ENCODE data around the gene C4orf50. TPM values are rescaled to one million over a fixed set of nuclear protein-coding genes. Genes with fewer than 3 reads are reported as not detected.

Gene C4orf50
- total RNA-seq, 1 donor from 2014 or later = 0.49 TPM

DNA sequence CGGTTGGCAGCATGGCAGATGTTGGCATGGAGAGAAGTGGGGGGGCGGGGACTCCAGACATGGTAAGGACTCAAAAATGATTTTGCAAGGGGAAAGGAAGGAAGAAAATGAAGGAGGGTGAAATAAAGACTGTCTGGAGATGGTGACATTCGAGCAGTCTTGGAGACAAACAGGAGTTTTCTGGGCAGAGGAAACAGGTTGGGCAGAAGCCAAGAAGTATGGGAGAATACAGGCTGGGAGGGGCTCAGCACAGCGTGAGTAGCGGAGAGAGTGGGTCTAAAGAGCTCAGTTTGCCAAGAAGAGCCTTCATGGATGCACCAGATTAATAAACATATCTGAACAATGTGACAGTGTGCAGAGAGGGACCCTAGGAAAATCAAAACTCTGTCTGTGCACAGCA lies 112.0 kb downstream of the C4orf50 start:
- Histone ChIP-seq H3K4me3 (no peak overlapping the region), H3K4me1 (no peaks in the 10 kb centered on the region), H3K27me3 (no peaks in the 10 kb centered on the region), H3K27ac (no peak overlapping the region), H3K9me3 (no peaks in the 10 kb centered on the region), H3K36me3 (no peaks in the 10 kb centered on the region)
- DNase-seq (ENCODE audit: extremely low spot score in 2 of 2) = no peak
- intact Hi-C loops (cut with DNase I) = no loop called here
- TF ChIP-seq, protein P1, sequence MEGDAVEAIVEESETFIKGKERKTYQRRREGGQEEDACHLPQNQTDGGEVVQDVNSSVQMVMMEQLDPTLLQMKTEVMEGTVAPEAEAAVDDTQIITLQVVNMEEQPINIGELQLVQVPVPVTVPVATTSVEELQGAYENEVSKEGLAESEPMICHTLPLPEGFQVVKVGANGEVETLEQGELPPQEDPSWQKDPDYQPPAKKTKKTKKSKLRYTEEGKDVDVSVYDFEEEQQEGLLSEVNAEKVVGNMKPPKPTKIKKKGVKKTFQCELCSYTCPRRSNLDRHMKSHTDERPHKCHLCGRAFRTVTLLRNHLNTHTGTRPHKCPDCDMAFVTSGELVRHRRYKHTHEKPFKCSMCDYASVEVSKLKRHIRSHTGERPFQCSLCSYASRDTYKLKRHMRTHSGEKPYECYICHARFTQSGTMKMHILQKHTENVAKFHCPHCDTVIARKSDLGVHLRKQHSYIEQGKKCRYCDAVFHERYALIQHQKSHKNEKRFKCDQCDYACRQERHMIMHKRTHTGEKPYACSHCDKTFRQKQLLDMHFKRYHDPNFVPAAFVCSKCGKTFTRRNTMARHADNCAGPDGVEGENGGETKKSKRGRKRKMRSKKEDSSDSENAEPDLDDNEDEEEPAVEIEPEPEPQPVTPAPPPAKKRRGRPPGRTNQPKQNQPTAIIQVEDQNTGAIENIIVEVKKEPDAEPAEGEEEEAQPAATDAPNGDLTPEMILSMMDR (IDR thresholded peaks at IDR 0.05) = no peak
- TF ChIP-seq POLR2AphosphoS5 (IDR thresholded peaks at IDR 0.05; ENCODE audit: insufficient read depth in 1 of 2, low read depth in 1 of 2) (no peak), POLR2A (IDR thresholded peaks at IDR 0.05) (no peak)

DNA sequence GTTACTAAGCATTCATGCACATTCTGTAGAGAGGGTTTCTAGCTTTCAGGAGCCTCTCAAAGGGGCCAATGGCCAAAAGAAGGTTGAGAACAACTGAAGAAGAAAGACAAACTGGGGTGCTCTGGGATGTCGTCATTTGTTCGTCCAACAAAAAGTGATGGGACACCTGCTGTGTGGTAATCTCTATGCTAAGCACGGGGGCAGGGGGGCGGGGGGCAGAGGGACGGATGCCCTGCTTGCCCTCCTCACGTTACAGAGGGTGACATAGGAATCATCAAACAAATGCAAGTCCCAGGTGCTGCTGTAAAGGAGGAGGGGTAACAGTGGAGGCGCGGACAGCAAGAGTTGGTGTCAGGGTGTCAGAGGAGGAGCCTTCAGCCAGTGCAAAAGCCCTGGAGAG lies 112.5 kb downstream of the C4orf50 start:
- Histone ChIP-seq H3K36me3 (no peaks in the 10 kb centered on the region), H3K27me3 (no peaks in the 10 kb centered on the region), H3K27ac (no peak overlapping the region), H3K9me3 (no peaks in the 10 kb centered on the region), H3K4me3 (no peak overlapping the region), H3K4me1 (no peaks in the 10 kb centered on the region)
- no peak for TF ChIP-seq POLR2AphosphoS5 (IDR thresholded peaks at IDR 0.05; ENCODE audit: insufficient read depth in 1 of 2, low read depth in 1 of 2)
- TF ChIP-seq, protein P1 (IDR thresholded peaks at IDR 0.05) = no peak
- intact Hi-C loops (cut with DNase I) = no loop called here
- DNase-seq (ENCODE audit: extremely low spot score in 2 of 2) = no peak

DNA sequence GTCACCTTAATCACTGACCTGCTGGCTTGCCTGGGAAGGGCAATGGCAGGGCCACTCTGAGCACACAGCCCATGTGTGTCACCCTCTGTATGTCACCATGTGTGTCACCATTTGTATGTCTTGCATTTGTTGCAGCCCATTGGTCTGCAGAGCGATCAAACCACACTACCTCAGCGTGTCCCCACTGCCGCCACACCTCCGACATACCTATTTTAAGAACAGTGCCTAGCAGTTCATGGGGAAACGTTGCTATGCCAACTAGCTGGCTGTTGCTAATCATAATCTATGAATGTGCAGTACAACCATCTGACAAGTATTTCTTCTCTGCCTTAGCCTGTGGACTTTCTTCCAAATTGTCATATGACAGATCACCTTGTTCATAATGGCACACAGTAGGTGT lies 117.4 kb downstream of the C4orf50 start:
- DNase-seq (ENCODE audit: extremely low spot score in 2 of 2) = no peak

DNA sequence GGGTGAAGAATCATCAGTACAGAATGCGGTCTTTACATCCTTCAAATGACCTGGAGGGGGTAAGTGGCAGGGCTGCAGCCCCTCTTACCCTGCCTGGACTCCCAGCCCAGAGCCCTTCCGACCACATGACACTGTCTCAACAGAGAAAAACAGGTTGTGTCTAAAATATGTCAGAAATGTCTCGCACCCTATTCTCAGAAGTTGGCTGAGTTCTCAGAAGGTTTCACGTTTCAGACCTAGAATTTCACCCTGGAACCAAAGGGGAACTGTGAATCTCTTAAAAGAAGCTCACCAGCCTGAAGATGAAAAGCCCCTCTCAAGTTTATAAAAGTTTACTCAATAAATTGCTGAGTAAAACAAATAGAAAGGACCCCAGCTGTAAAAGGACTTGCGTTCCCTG lies 118.3 kb downstream of the C4orf50 start:
- TF ChIP-seq, protein P1 (IDR thresholded peaks at IDR 0.05) = no peak
- TF ChIP-seq POLR2AphosphoS5 (IDR thresholded peaks at IDR 0.05; ENCODE audit: insufficient read depth in 1 of 2, low read depth in 1 of 2) (no peak), POLR2A (IDR thresholded peaks at IDR 0.05) (no peak)
- Histone ChIP-seq H3K36me3 (no peaks in the 10 kb centered on the region), H3K4me3 (no peak overlapping the region), H3K27me3 (no peaks in the 10 kb centered on the region), H3K4me1 (no peaks in the 10 kb centered on the region), H3K9me3 (no peaks in the 10 kb centered on the region), H3K27ac (no peak overlapping the region)
- DNase-seq (ENCODE audit: extremely low spot score in 2 of 2) = no peak
- intact Hi-C loops (cut with DNase I) = no loop called here

More for the DNA sequence above, 117.4 kb downstream of the C4orf50 start:
- no peak overlapping the region for H3K4me3 ChIP-seq
- no peaks in the 10 kb centered on the region for H3K9me3 ChIP-seq
- no peaks in the 10 kb centered on the region for H3K27me3 ChIP-seq
- no peaks in the 10 kb centered on the region for H3K36me3 ChIP-seq
- no peaks in the 10 kb centered on the region for H3K4me1 ChIP-seq
- intact Hi-C loops (cut with DNase I) = no loop called here
- TF ChIP-seq POLR2A (IDR thresholded peaks at IDR 0.05) = no peak
- TF ChIP-seq, protein P1 (IDR thresholded peaks at IDR 0.05) = no peak
- TF ChIP-seq POLR2AphosphoS5 (IDR thresholded peaks at IDR 0.05; ENCODE audit: insufficient read depth in 1 of 2, low read depth in 1 of 2) = no peak
- H3K27ac ChIP-seq = no peak overlapping the region

DNA sequence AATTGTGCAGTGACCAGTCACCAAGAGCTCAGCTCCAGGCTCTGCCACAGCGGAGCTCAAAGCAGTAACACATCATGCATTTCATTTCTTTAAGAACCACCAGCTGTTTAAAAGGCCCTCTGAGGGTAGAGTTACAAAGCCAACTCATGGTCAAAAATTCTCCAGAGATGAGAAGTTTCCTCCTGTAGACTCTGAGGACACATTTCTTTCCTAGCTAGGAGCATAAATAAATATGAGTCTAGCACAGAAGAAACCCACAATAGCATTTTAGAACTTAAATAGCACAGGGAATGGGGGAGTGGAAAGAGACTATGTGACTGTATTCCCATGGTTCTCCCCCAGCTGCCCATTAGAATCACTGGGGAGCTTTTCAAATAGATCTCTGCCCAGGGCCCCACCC lies 118.8 kb downstream of the C4orf50 start:
- intact Hi-C loops (cut with DNase I) = no loop called here
- Histone ChIP-seq H3K27me3 (no peaks in the 10 kb centered on the region), H3K36me3 (no peaks in the 10 kb centered on the region), H3K27ac (no peak overlapping the region), H3K4me1 (no peaks in the 10 kb centered on the region), H3K9me3 (no peaks in the 10 kb centered on the region), H3K4me3 (no peak overlapping the region)
- no peak for DNase-seq (ENCODE audit: extremely low spot score in 2 of 2)
- no peak for TF ChIP-seq POLR2A (IDR thresholded peaks at IDR 0.05)
- TF ChIP-seq POLR2AphosphoS5 (IDR thresholded peaks at IDR 0.05; ENCODE audit: insufficient read depth in 1 of 2, low read depth in 1 of 2) = no peak
- TF ChIP-seq, protein P1 (IDR thresholded peaks at IDR 0.05) = no peak

Data from vagina (tissue), 2 donors.